H1 (cell line): ENCODE data around the gene TRPM1. TPM values are rescaled to one million over a fixed set of nuclear protein-coding genes. Genes with fewer than 3 reads are reported as not detected.

Source experiments
- CTCF ChIA-PET: fragments of 300-600 bp; sonication (Branson Sonifier 250); formaldehyde crosslinking; loops from one replicate; lab custom pipeline; 2021; ENCODE audit not compliant: partially characterized antibody; lab: Charles Lee
- POLR2A ChIA-PET: fragments of 300-600 bp; sonication (Branson Sonifier 250); formaldehyde crosslinking; loops from one replicate; lab custom pipeline; 2021; ENCODE audit warnings: inconsistent platforms; ENCODE audit not compliant: partially characterized antibody; lab: Charles Lee
- DNase-seq, 2 experiments: peaks; one replicate each; pipeline versions ENCODE4 v3.0.0 to v3.0.0-alpha.2; 2010 to 2022; ENCODE audit warnings: low spot score in 2 of 2, low read depth in 1 of 2, mixed read lengths in 1 of 2
- FAIRE-seq: peaks from 2 replicates; lab custom pipeline; 2011; peaks lifted over from hg19 to GRCh38; lab: Jason Lieb, UNC
- H2AFZ ChIP-seq: 2 replicates; pipeline ENCODE4 v1.8.1; 2012; ENCODE audit warnings: low read length, inconsistent platforms
- H2AK5ac ChIP-seq: 2 replicates; pipeline ENCODE4 v1.6.1; 2013; ENCODE audit warnings: low read depth, low read length
- H2BK120ac ChIP-seq: replicated peaks from 2 replicates; pipeline ENCODE3; 2013; ENCODE audit warnings: low read depth, low read length, inconsistent platforms
- H2BK12ac ChIP-seq: 2 replicates; pipeline ENCODE4 v1.6.1; 2013; ENCODE audit warnings: low read depth, low read length
- H2BK15ac ChIP-seq: 2 replicates; pipeline ENCODE4 v1.6.1; 2013; ENCODE audit warnings: low read length
- H2BK20ac ChIP-seq: 2 replicates; pipeline ENCODE4 v1.6.1; 2013; ENCODE audit warnings: low read length
- H2BK5ac ChIP-seq: 2 replicates; pipeline ENCODE4 v1.6.1; 2013; ENCODE audit warnings: low read depth, low read length
- H3K14ac ChIP-seq: 2 replicates; pipeline ENCODE4 v1.6.1; 2013; ENCODE audit warnings: inconsistent platforms; ENCODE audit not compliant: insufficient read length
- H3K18ac ChIP-seq: 2 replicates; pipeline ENCODE4 v1.6.1; 2013; ENCODE audit warnings: low read length; ENCODE audit errors: extremely low read depth
- H3K23ac ChIP-seq: 2 replicates; pipeline ENCODE4 v1.6.1; 2013; ENCODE audit warnings: inconsistent platforms; ENCODE audit not compliant: insufficient read length
- H3K23me2 ChIP-seq: 2 replicates; pipeline ENCODE4 v1.6.1; 2013; ENCODE audit warnings: low read depth, low read length
- H3K27ac ChIP-seq: 2 replicates; pipeline ENCODE4 v1.6.1; 2011; ENCODE audit warnings: low read depth, low read length, inconsistent platforms
- H3K27me3 ChIP-seq, 4 experiments: replicated peaks in 1 of 4; 1 replicate in 1 of 4; 2 replicates in 3 of 4; pipeline versions ENCODE4 v1.6.1 to v1.8.1; 2011 to 2013; ENCODE audit warnings: low read length in 3 of 4, mild to moderate bottlenecking in 3 of 4, inconsistent platforms in 2 of 4, mixed read lengths in 2 of 4, moderate library complexity in 1 of 4; ENCODE audit not compliant: control insufficient read depth in 3 of 4, insufficient read depth in 3 of 4; ENCODE audit errors: extremely low read depth in 1 of 4
- H3K36me3 ChIP-seq, 4 experiments: 2 replicates each; pipeline versions ENCODE4 v1.6.1 to v1.8.1; 2011 to 2013; ENCODE audit warnings: mild to moderate bottlenecking in 4 of 4, low read length in 3 of 4, moderate library complexity in 2 of 4, control low read depth in 1 of 4, inconsistent platforms in 1 of 4; ENCODE audit not compliant: insufficient read depth in 4 of 4, control insufficient read depth in 2 of 4
- H3K4ac ChIP-seq: replicated peaks from 2 replicates; pipeline ENCODE3; 2013; ENCODE audit warnings: low read length, low read depth, mixed read lengths, inconsistent platforms; ENCODE audit not compliant: insufficient read length
- H3K4me1 ChIP-seq, 4 experiments: replicated peaks in 1 of 4; 1 replicate in 1 of 4; 2 replicates in 3 of 4; pipeline versions ENCODE4 v1.6.1 to v1.8.1; 2011 to 2013; ENCODE audit warnings: low read length in 3 of 4, inconsistent platforms in 2 of 4, mixed read lengths in 1 of 4; ENCODE audit not compliant: insufficient read depth in 4 of 4, control insufficient read depth in 3 of 4
- H3K4me2 ChIP-seq, 2 experiments: 2 replicates each; pipeline versions ENCODE4 v1.6.1 to v1.8.1; 2011 to 2013; ENCODE audit warnings: low read depth in 2 of 2, low read length in 2 of 2, control low read depth in 1 of 2, inconsistent platforms in 1 of 2, mild to moderate bottlenecking in 1 of 2; ENCODE audit not compliant: insufficient read depth in 1 of 2
- H3K4me3 ChIP-seq, 4 experiments: fragments of 200-600, 300-600 bp in 1 of 4; sonication (generic), shearing (Covaris generic), sonication (Bioruptor Twin) in 1 of 4; 2 replicates each; pipeline versions ENCODE4 v1.5.1 to v1.8.1; 2011 to 2016; ENCODE audit warnings: low read length in 4 of 4, low read depth in 3 of 4, control low read depth in 2 of 4, inconsistent platforms in 2 of 4, mild to moderate bottlenecking in 2 of 4, mixed read lengths in 1 of 4, moderate library complexity in 1 of 4; ENCODE audit not compliant: insufficient read depth in 2 of 4; ENCODE audit errors: extremely low read depth in 1 of 4
- H3K56ac ChIP-seq: replicated peaks from 2 replicates; pipeline ENCODE3; 2013; ENCODE audit warnings: low read depth, mild to moderate bottlenecking, mixed read lengths, low read length, inconsistent platforms; ENCODE audit not compliant: insufficient read length
- H3K79me1 ChIP-seq: 2 replicates; pipeline ENCODE4 v1.6.1; 2013; ENCODE audit warnings: low read depth, low read length, control low read depth
- H3K79me2 ChIP-seq, 2 experiments: 2 replicates each; pipeline versions ENCODE4 v1.6.1 to v1.8.1; 2012 to 2013; ENCODE audit warnings: low read length in 2 of 2, mild to moderate bottlenecking in 2 of 2, inconsistent platforms in 1 of 2; ENCODE audit not compliant: insufficient read depth in 2 of 2, control insufficient read depth in 1 of 2
- H3K9ac ChIP-seq, 4 experiments: replicated peaks in 1 of 4; 1 replicate in 1 of 4; 2 replicates in 3 of 4; pipeline versions ENCODE4 v1.6.1 to v1.8.1; 2011 to 2013; ENCODE audit warnings: low read depth in 3 of 4, low read length in 3 of 4, control low read depth in 2 of 4, mild to moderate bottlenecking in 2 of 4, moderate library complexity in 2 of 4, inconsistent platforms in 1 of 4; ENCODE audit errors: extremely low read depth in 1 of 4
- H3K9me3 ChIP-seq, 2 experiments: 2 replicates each; pipeline versions ENCODE4 v1.6.1 to v1.8.1; 2012 to 2013; ENCODE audit warnings: mild to moderate bottlenecking in 2 of 2, moderate library complexity in 2 of 2, control low read depth in 1 of 2, inconsistent platforms in 1 of 2, low read depth in 1 of 2, low read length in 1 of 2, mixed read lengths in 1 of 2; ENCODE audit not compliant: insufficient read depth in 2 of 2
- H4K20me1 ChIP-seq, 2 experiments: replicated peaks in 1 of 2; 2 replicates each; pipeline versions ENCODE3 to v1.8.1; 2011 to 2013; ENCODE audit warnings: inconsistent platforms in 2 of 2, low read length in 2 of 2, mild to moderate bottlenecking in 1 of 2; ENCODE audit not compliant: insufficient read depth in 2 of 2, control insufficient read depth in 1 of 2
- H4K5ac ChIP-seq: 2 replicates; pipeline ENCODE4 v1.6.1; 2013; ENCODE audit warnings: low read length, low read depth, mixed read lengths, inconsistent platforms; ENCODE audit not compliant: insufficient read length
- H4K8ac ChIP-seq: 2 replicates; pipeline ENCODE4 v1.8.0; 2013; ENCODE audit warnings: mild to moderate bottlenecking, moderate library complexity, low read length, inconsistent platforms; ENCODE audit not compliant: insufficient read depth; ENCODE audit errors: extremely low read depth
- H4K91ac ChIP-seq: replicated peaks from 2 replicates; pipeline ENCODE3; 2013; ENCODE audit warnings: low read length, mixed read lengths, inconsistent platforms; ENCODE audit not compliant: insufficient read length
- CBX8 ChIP-seq: fragments of 300-800, 300-1000 bp; sonication (generic); IDR thresholded peaks from 2 replicates; pipeline ENCODE4 v1.7.1; 2016; ENCODE audit warnings: low read depth, low read length, borderline replicate concordance
- CEBPB ChIP-seq: IDR thresholded peaks from 2 replicates; pipeline ENCODE4 v1.6.1; 2012; ENCODE audit warnings: low read depth, low read length
- CREB1 ChIP-seq: IDR thresholded peaks from 2 replicates; pipeline ENCODE4 v1.6.1; 2012; ENCODE audit warnings: inconsistent platforms
- CTCF ChIP-seq, 3 experiments: IDR thresholded peaks; 1 replicate in 2 of 3; 2 replicates in 1 of 3; pipeline versions ENCODE4 v1.5.1 to v1.6.1; 2011; ENCODE audit warnings: low read length in 3 of 3, mild to moderate bottlenecking in 3 of 3, inconsistent platforms in 2 of 3, low read depth in 1 of 3, moderate library complexity in 1 of 3; ENCODE audit not compliant: insufficient read depth in 1 of 3; ENCODE audit errors: control extremely low read depth in 1 of 3
- JUN ChIP-seq: IDR thresholded peaks from 2 replicates; pipeline ENCODE4 v1.6.1; 2011; ENCODE audit warnings: low read depth, mild to moderate bottlenecking, improper control_type of control experiment, low read length
- JUND ChIP-seq: IDR thresholded peaks from 2 replicates; pipeline ENCODE4 v1.6.1; 2011; ENCODE audit warnings: mild to moderate bottlenecking, improper control_type of control experiment, low read length
- KDM4A ChIP-seq: IDR thresholded peaks from one replicate; pipeline ENCODE4 v1.7.1; 2012; ENCODE audit warnings: low read depth, mild to moderate bottlenecking, moderate library complexity, low read length, inconsistent platforms; ENCODE audit not compliant: severe bottlenecking
- KDM5A ChIP-seq: fragments of 200-600 bp; IDR thresholded peaks from 2 replicates; pipeline ENCODE4 v1.7.1; 2012; ENCODE audit warnings: mild to moderate bottlenecking, low read length, inconsistent platforms, mixed read lengths
- MAFK ChIP-seq: IDR thresholded peaks from 2 replicates; pipeline ENCODE4 v1.6.1; 2012; ENCODE audit warnings: low read depth, mild to moderate bottlenecking, improper control_type of control experiment, low read length
- SP4 ChIP-seq: IDR thresholded peaks from 2 replicates; pipeline ENCODE4 v1.6.1; 2012; ENCODE audit warnings: low read length, inconsistent platforms
- SRF ChIP-seq: IDR thresholded peaks from 2 replicates; pipeline ENCODE4 v1.6.1; 2011; ENCODE audit warnings: mild to moderate bottlenecking, low read depth, low read length, moderate library complexity
- SUZ12 ChIP-seq: fragments of 200-600 bp; sonication (generic); IDR thresholded peaks from 2 replicates; pipeline ENCODE4 v1.6.1; 2012; ENCODE audit warnings: mild to moderate bottlenecking, inconsistent platforms, low read length, moderate library complexity, mixed read lengths
- whole genome bisulfite sequencing, 2 experiments: shearing (Covaris generic) in 1 of 2; methylation state at CpG; one replicate each; pipeline versions ENCODE4 v1.1.6 to v1.1.7; 2013 to 2015; ENCODE audit warnings: low lambda C conversion rate in 2 of 2, mixed read lengths in 2 of 2, inconsistent platforms in 1 of 2, low coverage in 1 of 2, missing lambda C conversion rate in 1 of 2; ENCODE audit not compliant: insufficient replicate concordance in 2 of 2, insufficient coverage in 1 of 2, insufficient read length in 1 of 2; ENCODE audit errors: extremely low coverage in 1 of 2, missing lambda C conversion rate in 1 of 2; 5-methylcytosine and 5-hydroxymethylcytosine counted together
- polyA plus RNA-seq, 7 experiments: library from polyadenylated mRNA; depleted of rRNA in 3 of 7; stranded (reverse) in 5 of 7; unstranded in 2 of 7; fragments of >200 nt in 5 of 7; fragments of 200-250 nt in 2 of 7; gene quantifications; 1 replicate in 5 of 7; 2 replicates in 1 of 7; 4 replicates in 1 of 7; pipeline versions ENCODE4 v1.2.1 to v1.2.3, GENCODE V29; 2011 to 2013; ENCODE audit warnings: missing spikeins in 2 of 7, mixed read lengths in 2 of 7
- total RNA-seq: library from RNA; stranded (reverse); fragmentation: NEBNext Ultra II Directional; extraction: Animal tissue kit (Norgen Biotek cat#: 25700); gene quantifications from 2 replicates; pipeline ENCODE4 v1.2.1, GENCODE V29; 2021

Gene TRPM1
- total and polyA plus RNA-seq, 2 of the 8 experiments (the other 6 are each of a cell fraction or from before 2014, with no cell fraction given), result 0.05 TPM; not detected in 1

DNA sequence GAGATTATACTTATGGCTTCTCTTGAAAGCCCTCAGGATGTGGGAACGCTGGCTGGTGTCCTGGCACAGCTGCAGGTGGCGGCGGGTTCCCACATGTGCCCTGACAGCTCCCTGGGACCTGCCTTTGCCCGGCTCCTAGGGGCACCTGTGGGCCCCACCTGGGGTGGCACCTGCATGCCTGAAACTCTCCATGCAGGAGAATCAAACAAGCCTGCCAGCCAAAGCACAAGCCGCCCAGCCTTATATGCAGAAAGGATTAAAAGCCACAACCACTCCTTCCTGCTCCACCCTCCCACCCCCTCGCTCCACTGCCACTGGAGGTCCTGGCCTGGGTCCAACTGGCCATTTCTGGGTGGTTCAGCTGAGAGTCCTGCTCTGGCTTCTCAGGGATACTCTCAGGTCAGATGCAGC is 18.1 kb downstream of the TRPM1 start:
- no peaks in the 10 kb centered on the region for H3K36me3 ChIP-seq
- no peaks in the 10 kb centered on the region for H3K79me2 ChIP-seq
- FAIRE-seq (no peak), DNase-seq (no peak)
- no peak overlapping the region for H3K4me3 ChIP-seq
- H2AFZ ChIP-seq, result no peak overlapping the region
- no peaks in the 10 kb centered on the region for H3K23me2 ChIP-seq
- CTCF ChIA-PET, result interaction anchor here (0.6 to 2.5 kb wide), 3 partner anchors 43 to 376 kb away, joined by 3 to 11 read pairs (median 5); no protein-coding TSS in a partner anchor
- H4K20me1 ChIP-seq, result no peaks in the 10 kb centered on the region
- H3K56ac ChIP-seq, result no peak overlapping the region
- POLR2A ChIA-PET, result no interaction called here
- H3K27ac ChIP-seq, result no peak overlapping the region
- H3K14ac ChIP-seq, result no peak overlapping the region
- H3K79me1 ChIP-seq, result no peaks in the 10 kb centered on the region
- peak overlapping the region; percentile 75; the same call in 1 of the 2 replicates for H2BK12ac ChIP-seq
- no peak overlapping the region; the same call in 1 of the 2 replicates for H4K8ac ChIP-seq
- H3K4me2 ChIP-seq, result no peak overlapping the region
- H2BK120ac ChIP-seq, result no peak overlapping the region
- H3K23ac ChIP-seq, result no peak overlapping the region
- H3K4ac ChIP-seq, result no peak overlapping the region
- H2BK15ac ChIP-seq, result no peak overlapping the region
- no peak overlapping the region for H3K9ac ChIP-seq
- no peak overlapping the region for H2BK20ac ChIP-seq
- TF ChIP-seq CTCF (IDR thresholded peaks at IDR 0.05; ENCODE audit: control extremely low read depth in 1 of 3, insufficient read depth in 1 of 3, low read depth in 1 of 3, low read length in 3 of 3), result no peak
- TF ChIP-seq CREB1, result no peak
- no peak for TF ChIP-seq MAFK
- no peak for TF ChIP-seq JUN
- no peak for TF ChIP-seq KDM5A
- no peak for TF ChIP-seq CEBPB
- TF ChIP-seq SP4, result no peak
- TF ChIP-seq CBX8, result no peak
- no peak for TF ChIP-seq SUZ12
- TF ChIP-seq JUND, result no peak
- TF ChIP-seq KDM4A, result no peak
- TF ChIP-seq SRF, result no peak
- no peak overlapping the region for H4K91ac ChIP-seq
- H2AK5ac ChIP-seq, result no peak overlapping the region
- H3K18ac ChIP-seq, result no peak overlapping the region
- no peak overlapping the region for H4K5ac ChIP-seq
- 78% methylated on average over 6 of the region's 6 CpGs; no CpG with 5 or more reads in 1 of the 2 experiments for WGBS, 2 experiments
- H2BK5ac ChIP-seq, result no peak overlapping the region
- H3K4me1 ChIP-seq, result peaks cover 3 to 19% (median 13%) of the 10 kb centered on the region in 4 experiments
- peaks cover 0 to 2% (median 0%) of the 10 kb centered on the region in 4 experiments; a peak in 2 of 7 replicates for H3K27me3 ChIP-seq
- no peaks in the 10 kb centered on the region for H3K9me3 ChIP-seq
